GM12873 (cell line): ENCODE data around the gene CUL1.

Source experiments
- TF ChIP-seq, protein P1 (sequence below): IDR thresholded peaks from 2 replicates; pipeline ENCODE4 v1.5.1; 2012; ENCODE audit warnings: low read depth, mild to moderate bottlenecking, moderate library complexity, low read length, control low read depth; ENCODE audit not compliant: insufficient read depth; ENCODE audit errors: missing control alignments

CUL1 gene

DNA sequence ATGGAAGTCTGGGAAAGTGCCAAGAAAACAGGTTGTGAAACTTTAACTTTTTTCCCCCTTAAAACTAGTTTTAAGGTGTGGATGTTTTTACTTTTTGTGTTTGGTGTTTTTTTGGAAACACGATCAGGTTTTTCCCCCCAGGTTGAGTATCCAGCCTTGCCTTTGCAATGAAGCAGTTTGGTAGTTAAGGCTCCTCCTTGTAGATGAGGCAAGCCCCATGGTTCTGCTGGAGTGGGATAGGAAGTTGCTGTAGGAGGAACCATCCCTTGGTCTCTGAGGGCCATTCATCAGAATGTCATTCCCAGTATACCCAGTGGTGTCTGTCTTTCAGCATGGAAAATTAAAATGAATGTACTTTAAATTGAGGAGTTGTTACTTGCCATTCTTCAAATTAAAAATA, 2.7 kb downstream of the CUL1 start:
- TF ChIP-seq, protein P1, sequence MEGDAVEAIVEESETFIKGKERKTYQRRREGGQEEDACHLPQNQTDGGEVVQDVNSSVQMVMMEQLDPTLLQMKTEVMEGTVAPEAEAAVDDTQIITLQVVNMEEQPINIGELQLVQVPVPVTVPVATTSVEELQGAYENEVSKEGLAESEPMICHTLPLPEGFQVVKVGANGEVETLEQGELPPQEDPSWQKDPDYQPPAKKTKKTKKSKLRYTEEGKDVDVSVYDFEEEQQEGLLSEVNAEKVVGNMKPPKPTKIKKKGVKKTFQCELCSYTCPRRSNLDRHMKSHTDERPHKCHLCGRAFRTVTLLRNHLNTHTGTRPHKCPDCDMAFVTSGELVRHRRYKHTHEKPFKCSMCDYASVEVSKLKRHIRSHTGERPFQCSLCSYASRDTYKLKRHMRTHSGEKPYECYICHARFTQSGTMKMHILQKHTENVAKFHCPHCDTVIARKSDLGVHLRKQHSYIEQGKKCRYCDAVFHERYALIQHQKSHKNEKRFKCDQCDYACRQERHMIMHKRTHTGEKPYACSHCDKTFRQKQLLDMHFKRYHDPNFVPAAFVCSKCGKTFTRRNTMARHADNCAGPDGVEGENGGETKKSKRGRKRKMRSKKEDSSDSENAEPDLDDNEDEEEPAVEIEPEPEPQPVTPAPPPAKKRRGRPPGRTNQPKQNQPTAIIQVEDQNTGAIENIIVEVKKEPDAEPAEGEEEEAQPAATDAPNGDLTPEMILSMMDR, result no peak

DNA sequence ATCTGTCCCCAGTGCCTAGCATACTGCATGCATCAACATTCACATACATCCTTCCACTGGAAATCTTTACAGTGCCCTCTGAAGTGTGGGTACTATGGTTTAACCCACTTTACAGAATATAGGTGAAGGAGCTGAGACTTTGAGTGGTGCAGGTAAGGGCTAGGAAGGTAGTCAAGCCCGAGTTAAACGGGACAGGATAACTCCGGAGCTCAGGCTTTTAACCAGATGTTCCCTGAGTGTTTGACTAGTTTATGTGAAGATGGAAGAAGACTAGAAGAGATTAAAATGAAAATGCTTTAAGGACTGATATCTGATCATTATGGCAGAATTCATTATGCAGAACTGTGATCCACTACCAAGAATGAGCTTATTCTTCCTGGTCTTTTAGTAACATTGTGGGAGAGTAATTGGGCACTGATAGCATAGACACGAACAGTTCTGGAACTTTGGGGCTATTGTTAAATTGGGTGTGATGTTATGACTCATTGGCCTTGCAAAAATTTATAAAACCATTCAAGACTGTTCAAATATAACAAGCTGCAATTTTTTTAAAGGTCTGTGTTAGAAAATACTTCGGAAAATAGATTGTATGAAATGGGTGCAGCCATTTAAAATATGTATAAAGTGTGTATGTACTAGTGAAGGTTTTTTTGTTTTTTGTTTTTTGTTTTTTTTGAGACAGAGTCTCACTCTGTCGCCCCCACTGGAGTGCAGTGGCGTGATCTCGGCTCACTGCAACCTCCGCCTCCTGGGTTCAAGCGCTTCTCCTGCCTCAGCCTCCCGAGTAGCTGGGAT, 4.4 kb downstream of the CUL1 start:
- TF ChIP-seq, protein P1, result no peak

DNA sequence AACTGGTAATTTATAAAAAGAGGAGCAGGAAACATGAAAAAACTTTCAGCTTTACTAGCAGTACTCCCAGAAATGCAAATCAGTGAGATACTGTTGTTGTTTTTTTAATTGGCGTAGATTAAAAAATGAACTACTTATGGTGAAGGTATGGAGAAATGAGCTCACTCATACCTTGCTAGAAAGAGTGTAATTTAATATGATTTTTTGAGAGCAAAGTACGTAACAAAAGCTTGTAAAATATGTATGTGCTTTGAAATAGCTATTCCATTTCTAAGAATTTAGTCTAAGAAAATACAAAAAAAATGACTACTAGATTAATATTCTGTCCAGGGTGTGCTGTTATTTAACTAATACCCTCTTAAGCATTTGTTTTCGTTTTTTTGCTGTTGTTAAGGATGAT, 5.5 kb downstream of the CUL1 start:
- TF ChIP-seq, protein P1, result no peak

DNA sequence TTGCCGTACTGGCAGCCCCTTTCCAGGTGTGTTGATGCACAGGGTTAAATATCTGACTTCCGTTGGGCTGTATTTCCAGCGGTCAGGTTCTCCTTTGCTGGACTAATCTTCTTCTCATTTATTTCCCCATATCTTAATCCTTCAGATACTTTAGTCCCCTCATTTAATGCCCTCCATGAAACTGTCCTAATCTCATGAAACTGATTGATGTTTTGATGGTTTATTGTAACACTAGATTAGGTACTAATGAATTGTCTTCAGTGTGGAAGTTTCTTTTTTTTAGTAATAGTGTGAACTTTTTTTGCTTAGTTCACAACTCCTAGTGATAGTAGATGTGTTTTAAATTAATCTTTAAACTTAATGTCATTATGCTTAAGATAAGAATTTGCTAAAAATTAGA, 6.3 kb downstream of the CUL1 start:
- TF ChIP-seq, protein P1, result no peak

DNA sequence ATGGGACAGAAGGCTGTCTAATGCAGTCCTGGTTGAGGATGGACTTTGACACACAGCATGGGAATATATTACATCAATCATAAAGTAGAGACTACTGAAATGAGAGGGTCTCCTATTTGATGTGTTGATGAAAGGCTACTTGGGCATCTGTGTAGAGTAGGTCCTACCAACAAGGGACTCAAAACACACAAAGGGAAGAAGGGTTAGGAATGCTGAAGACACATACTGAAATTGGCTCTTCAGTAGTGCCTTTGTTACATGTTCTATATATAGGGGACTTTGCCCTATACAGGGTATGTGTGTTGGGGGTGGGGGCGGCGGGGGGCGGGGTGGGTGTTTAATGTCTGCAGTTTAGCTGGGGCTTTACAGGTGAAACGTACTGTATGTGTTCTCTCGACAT, 7.7 kb downstream of the CUL1 start:
- TF ChIP-seq, protein P1, result no peak

DNA sequence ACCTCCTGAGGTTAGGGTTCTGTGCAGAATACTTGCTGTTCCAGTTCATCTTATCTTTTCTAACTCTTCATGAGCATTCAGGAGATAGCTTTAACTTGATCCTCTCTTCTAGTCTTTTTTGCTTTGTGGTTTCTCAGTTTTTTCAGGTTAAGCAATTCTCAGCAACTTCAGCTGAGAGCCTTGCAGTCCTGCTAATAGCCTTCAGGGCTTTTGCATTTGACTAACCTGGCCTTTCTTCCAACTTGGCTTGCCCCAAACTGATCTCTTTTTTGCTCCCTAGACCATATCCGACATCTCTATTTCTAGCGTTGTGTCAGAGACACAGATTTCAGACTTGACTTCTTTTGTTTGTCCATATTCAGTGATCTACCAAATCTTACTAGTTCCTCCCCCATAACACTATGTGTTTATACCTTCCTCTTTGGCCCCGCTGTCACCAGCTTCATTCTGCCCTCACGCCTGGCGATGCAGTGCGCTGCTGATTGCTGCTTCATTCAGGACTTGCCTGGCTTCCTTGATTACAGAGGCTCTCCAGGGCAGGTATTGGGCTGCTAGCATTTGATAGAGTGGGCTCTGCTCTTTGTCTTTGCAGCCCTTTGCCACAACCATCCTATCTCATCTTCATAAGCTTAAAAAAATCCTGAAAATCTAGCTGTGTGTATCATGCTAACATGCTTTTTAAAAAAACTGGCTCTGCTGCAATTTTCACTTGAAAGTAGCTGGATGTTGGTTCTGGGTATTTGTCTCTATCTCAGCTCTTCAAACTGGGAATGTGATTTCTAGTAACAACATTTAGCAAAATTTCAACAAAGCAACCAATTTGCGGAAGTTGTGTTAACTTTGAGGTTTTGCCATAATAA, 9.6 kb downstream of the CUL1 start:
- TF ChIP-seq, protein P1, result no peak

DNA sequence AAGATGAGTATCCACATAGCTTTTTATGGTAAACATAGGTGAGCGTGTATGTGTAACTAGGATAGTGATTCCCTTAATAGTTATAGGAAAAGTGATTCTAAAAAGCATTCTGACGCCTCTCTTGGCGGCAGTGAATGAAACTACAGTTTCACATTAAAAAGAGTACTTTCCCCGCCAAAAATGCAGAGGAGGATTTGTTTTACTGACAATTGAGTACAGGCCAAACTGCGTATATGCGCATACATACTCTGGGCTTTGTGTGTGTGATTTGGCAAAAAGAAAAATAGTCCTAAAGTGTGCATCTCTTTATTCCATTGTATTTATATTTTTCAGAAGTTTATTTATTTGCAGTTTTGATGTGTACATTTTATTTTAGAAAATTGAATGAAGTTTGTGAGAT, 10.3 kb downstream of the CUL1 start:
- TF ChIP-seq, protein P1, result no peak
